Measurements from ENCODE around the gene DNM3.

GRCh38 chr1:172203902-172204301 lies 362.6 kb downstream of the DNM3 start:
- TF ChIP-seq POLR2A (IDR thresholded peaks at IDR 0.05; ENCODE audit: low read length), result no peak
- TF ChIP-seq GATA1 (IDR thresholded peaks at IDR 0.05; ENCODE audit: low read depth, low read length), result no peak
